MM.1S (cell line): ENCODE data around the gene TAS2R4.
A peak's percentile ranks its signal among the peaks of the same experiment; 100 is the strongest.
"Not testable (repeated sequence)": the region's sequence is repeated elsewhere in the genome, so short reads cannot be mapped to it uniquely, and the experiment has no call there.

ENCODE experiments used
- DNase-seq: peaks from one replicate; pipeline ENCODE4 v3.0.0-alpha.2; 2015
- H2AFZ ChIP-seq: fragments of 300-600 bp; sonication (generic); 2 replicates; pipeline ENCODE4 v1.6.0; 2016; ENCODE audit warnings: antibody characterized with exemption, low read length
- H3F3A ChIP-seq: fragments of 300-600 bp; sonication (generic); 2 replicates; pipeline ENCODE4 v1.6.1; 2016; ENCODE audit warnings: mild to moderate bottlenecking, antibody characterized with exemption, low read length, moderate library complexity, mixed read lengths; ENCODE audit not compliant: insufficient read depth
- H3K27ac ChIP-seq: fragments of 300-600 bp; sonication (generic); 2 replicates; pipeline ENCODE4 v1.5.1; 2016; ENCODE audit warnings: mild to moderate bottlenecking, low read length
- H3K27me3 ChIP-seq: fragments of 300-600 bp; sonication (generic); replicated peaks from 2 replicates; pipeline ENCODE4 v1.6.0; 2016; ENCODE audit warnings: low read length; ENCODE audit not compliant: insufficient read depth
- H3K36me3 ChIP-seq: fragments of 300-600 bp; sonication (generic); replicated peaks from 2 replicates; pipeline ENCODE4 v1.6.1; 2016; ENCODE audit warnings: mild to moderate bottlenecking, low read length, mixed read lengths; ENCODE audit not compliant: insufficient read depth
- H3K4me1 ChIP-seq: fragments of 300-600 bp; sonication (generic); 2 replicates; pipeline ENCODE4 v1.6.1; 2016; ENCODE audit warnings: low read length, mixed read lengths
- H3K4me2 ChIP-seq: fragments of 300-600 bp; sonication (generic); 2 replicates; pipeline ENCODE4 v1.6.0; 2016; ENCODE audit warnings: low read depth, low read length
- H3K4me3 ChIP-seq: fragments of 300-600 bp; sonication (generic); 2 replicates; pipeline ENCODE4 v1.5.1; 2016; ENCODE audit warnings: low read length, mixed read lengths
- H3K79me2 ChIP-seq: fragments of 300-600 bp; sonication (generic); 2 replicates; pipeline ENCODE4 v1.6.1; 2016; ENCODE audit warnings: mixed run types, low read length, mixed read lengths
- H3K9ac ChIP-seq: fragments of 300-600 bp; sonication (generic); 2 replicates; pipeline ENCODE4 v1.6.1; 2016; ENCODE audit warnings: low read length, mixed read lengths
- H3K9me2 ChIP-seq: fragments of 300-600 bp; sonication (generic); replicated peaks from 2 replicates; pipeline ENCODE4 v1.6.1; 2016; ENCODE audit warnings: mild to moderate bottlenecking, low read length, mixed read lengths; ENCODE audit not compliant: insufficient read depth
- H3K9me3 ChIP-seq: fragments of 300-600 bp; sonication (generic); replicated peaks from 2 replicates; pipeline ENCODE4 v1.6.1; 2016; ENCODE audit warnings: mild to moderate bottlenecking, low read length, mixed read lengths; ENCODE audit not compliant: insufficient read depth
- H4K20me1 ChIP-seq: fragments of 300-600 bp; sonication (generic); 2 replicates; pipeline ENCODE4 v1.6.1; 2016; ENCODE audit warnings: mild to moderate bottlenecking, low read length, moderate library complexity, mixed read lengths; ENCODE audit not compliant: insufficient read depth
- EZH2 ChIP-seq: fragments of 300-600 bp; sonication (generic); optimal IDR thresholded peaks from 2 replicates; pipeline ENCODE3; 2017; ENCODE audit warnings: low read depth, mild to moderate bottlenecking, antibody characterized with exemption, low read length, mixed read lengths
- EZH2phosphoT487 ChIP-seq: fragments of 300-600 bp; sonication (generic); IDR thresholded peaks from 2 replicates; pipeline ENCODE4 v1.6.1; 2018; ENCODE audit warnings: antibody characterized with exemption, low read length
- TF ChIP-seq, protein P1 (sequence below): fragments of 300-600 bp; sonication (generic); IDR thresholded peaks from 2 replicates; pipeline ENCODE4 v1.5.1; 2016; ENCODE audit warnings: antibody characterized with exemption, low read length, mixed read lengths

The TAS2R4 gene

DNA sequence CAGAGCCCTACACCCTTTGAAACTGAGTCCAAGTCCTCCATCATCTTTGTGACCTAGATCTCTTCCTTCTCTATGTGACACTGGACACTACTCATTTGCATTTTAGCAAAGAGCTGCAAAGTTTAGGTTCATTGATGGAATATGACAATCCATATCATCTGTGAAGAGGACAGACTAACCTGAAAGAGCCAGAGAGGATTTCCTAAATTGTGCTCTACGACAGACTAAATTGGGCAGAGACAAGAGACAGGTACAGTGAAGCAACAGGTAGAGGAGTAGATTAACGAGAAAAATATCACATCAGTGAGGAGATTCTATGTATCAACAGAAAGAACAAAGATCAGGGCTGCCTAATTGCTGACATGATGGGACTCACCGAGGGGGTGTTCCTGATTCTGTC is 12.7 kb upstream of the TAS2R4 start, which contains the start of gene TAS2R3:
Gene TAS2R3 (plus strand): TSS at position 301 of the 400 bp plus-strand sequence. CDS start 62 bp downstream, at position 363.
- H3K27me3 ChIP-seq, result no peaks in the 10 kb centered on the region

DNA sequence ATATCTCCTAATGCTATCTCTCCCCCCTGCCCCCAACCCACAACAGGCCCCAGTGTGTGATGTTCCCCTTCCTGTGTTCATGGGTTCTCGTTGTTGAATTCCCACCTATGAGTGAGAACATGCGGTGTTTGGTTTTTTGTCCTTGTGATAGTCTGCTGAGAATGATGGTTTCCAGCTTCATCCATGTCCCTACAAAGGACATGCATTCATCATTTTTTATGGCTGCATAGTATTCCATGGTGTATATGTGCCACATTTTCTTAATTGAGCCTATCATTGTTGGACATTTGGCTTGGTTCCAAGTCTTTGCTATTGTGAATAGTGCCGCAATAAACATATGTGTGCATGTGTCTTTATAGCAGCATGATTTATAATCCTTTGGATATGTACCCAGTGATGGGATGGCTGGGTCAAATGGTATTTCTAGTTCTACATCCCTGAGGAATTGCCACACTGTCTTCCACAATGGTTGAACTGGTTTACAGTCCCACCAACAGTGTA is 6.3 kb upstream of the TAS2R4 start:
- not testable (repeated sequence) for H3K9ac ChIP-seq, H3K4me1 ChIP-seq, H3K9me3 ChIP-seq, H3K9me2 ChIP-seq, H3K4me3 ChIP-seq, H3K79me2 ChIP-seq, H3F3A ChIP-seq, H3K27ac ChIP-seq, H3K4me2 ChIP-seq, H3K36me3 ChIP-seq, H4K20me1 ChIP-seq, DNase-seq, H2AFZ ChIP-seq, H3K27me3 ChIP-seq

More for the DNA sequence above, 12.7 kb upstream of the TAS2R4 start, which contains the start of gene TAS2R3:
- Histone ChIP-seq H3K9me2 (no peaks in the 10 kb centered on the region), H3K9ac (no peak within 1 kb of the TSS), H3K4me3 (no peak within 1 kb of the TSS), H3K4me1 (no peaks in the 10 kb centered on the region), H3K79me2 (no peaks in the 10 kb centered on the region), H3K36me3 (peaks cover 3% of the 10 kb centered on the region; the same call in 1 of the 2 replicates), H3K9me3 (no peaks in the 10 kb centered on the region), H3F3A (no peaks in the 10 kb centered on the region), H3K27ac (no peak within 1 kb of the TSS), H4K20me1 (no peaks in the 10 kb centered on the region), H2AFZ (no peak within 1 kb of the TSS), H3K4me2 (no peak within 1 kb of the TSS)
- TF ChIP-seq EZH2 (no peak), EZH2phosphoT487 (no peak)
- TF ChIP-seq, protein P1, sequence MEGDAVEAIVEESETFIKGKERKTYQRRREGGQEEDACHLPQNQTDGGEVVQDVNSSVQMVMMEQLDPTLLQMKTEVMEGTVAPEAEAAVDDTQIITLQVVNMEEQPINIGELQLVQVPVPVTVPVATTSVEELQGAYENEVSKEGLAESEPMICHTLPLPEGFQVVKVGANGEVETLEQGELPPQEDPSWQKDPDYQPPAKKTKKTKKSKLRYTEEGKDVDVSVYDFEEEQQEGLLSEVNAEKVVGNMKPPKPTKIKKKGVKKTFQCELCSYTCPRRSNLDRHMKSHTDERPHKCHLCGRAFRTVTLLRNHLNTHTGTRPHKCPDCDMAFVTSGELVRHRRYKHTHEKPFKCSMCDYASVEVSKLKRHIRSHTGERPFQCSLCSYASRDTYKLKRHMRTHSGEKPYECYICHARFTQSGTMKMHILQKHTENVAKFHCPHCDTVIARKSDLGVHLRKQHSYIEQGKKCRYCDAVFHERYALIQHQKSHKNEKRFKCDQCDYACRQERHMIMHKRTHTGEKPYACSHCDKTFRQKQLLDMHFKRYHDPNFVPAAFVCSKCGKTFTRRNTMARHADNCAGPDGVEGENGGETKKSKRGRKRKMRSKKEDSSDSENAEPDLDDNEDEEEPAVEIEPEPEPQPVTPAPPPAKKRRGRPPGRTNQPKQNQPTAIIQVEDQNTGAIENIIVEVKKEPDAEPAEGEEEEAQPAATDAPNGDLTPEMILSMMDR, result no peak
- no peak for DNase-seq

DNA sequence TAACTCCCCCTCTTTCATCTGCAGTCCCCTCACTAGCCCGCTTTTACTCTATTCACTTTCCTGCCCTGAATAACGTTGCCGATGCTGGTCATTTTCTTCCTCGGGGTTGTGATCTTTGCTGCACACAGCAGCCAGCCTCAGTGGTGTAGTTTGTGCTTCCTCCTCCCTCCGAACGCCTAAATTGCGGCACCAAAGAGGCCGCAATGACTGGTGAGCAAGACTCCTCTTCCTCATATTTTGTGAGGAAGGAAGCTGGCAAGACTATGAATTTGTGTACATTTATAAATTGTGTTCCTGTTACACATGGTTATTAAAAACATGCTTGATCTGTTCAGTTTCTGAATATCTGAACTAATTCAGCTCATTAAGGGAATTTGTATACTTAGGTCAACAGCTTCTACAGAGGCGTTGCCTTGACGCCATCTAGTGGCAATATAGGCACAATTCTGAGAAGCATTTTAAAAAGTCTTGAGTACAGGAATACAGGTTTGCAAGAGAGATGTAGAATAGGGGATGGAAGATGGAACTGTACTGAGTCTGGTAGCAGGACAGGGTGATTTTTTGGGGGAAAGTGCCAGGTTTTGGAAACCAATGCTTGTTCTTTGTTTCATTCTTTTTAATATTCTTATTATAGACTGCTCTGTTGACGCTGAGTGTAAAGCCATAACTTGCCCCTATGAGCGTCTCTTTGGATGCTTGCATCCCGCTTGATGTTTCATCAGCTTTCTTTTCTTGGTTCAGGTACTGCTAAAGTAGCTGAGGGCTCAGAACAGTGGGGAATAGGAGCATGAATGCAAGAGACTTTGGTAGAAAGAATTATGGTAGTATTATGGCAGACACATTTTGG is 9.5 kb downstream of the TAS2R4 start:
- Histone ChIP-seq H3K9me3 (no peaks in the 10 kb centered on the region), H3K27me3 (no peaks in the 10 kb centered on the region), H3K4me2 (no peak overlapping the region), H2AFZ (no peak overlapping the region), H3K36me3 (no peaks in the 10 kb centered on the region), H3K9me2 (no peaks in the 10 kb centered on the region), H3K9ac (no peak overlapping the region), H4K20me1 (no peaks in the 10 kb centered on the region), H3K4me1 (no peaks in the 10 kb centered on the region), H3K79me2 (no peaks in the 10 kb centered on the region), H3K4me3 (no peak overlapping the region), H3K27ac (no peak overlapping the region), H3F3A (no peaks in the 10 kb centered on the region)
- TF ChIP-seq, protein P1, result peak; percentile 97
- TF ChIP-seq EZH2phosphoT487, result no peak
- peak; percentile 78 for DNase-seq

DNA sequence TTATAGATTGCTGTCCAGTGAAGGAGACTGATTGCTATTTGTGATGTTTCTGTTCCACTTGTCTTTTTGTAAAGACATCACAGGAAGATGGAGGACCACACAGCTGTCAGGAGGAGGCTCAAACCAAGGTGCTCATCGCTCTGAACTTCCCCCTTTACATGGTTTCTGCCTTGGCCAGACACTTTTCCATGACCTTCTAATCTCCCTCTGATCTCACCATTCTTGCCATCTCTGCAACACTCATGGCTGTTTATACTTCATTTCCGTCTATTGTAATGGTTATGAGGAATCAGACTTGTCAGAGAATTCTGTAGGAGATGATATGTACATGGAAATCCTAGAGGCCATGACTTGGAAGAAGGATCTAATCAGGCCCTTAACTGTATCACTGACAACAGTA is 11.8 kb downstream of the TAS2R4 start:
- no peaks in the 10 kb centered on the region for H3K79me2 ChIP-seq
- H3K9ac ChIP-seq, result no peak overlapping the region
- H4K20me1 ChIP-seq, result no peaks in the 10 kb centered on the region
- no peaks in the 10 kb centered on the region for H3K36me3 ChIP-seq
- no peak for DNase-seq
- no peaks in the 10 kb centered on the region for H3F3A ChIP-seq
- H3K4me2 ChIP-seq, result no peak overlapping the region
- no peak overlapping the region for H3K4me3 ChIP-seq
- TF ChIP-seq EZH2 (no peak), EZH2phosphoT487 (no peak)
- TF ChIP-seq, protein P1, result no peak
- no peaks in the 10 kb centered on the region for H3K9me3 ChIP-seq
- no peaks in the 10 kb centered on the region for H3K9me2 ChIP-seq
- no peak overlapping the region for H2AFZ ChIP-seq
- no peak overlapping the region for H3K27ac ChIP-seq
- no peaks in the 10 kb centered on the region for H3K4me1 ChIP-seq
- H3K27me3 ChIP-seq, result no peaks in the 10 kb centered on the region
